Measurements from ENCODE around the gene RNF208.

Gene RNF208

GRCh38 chr9:137206602-137207001 lies 15.4 kb downstream of the RNF208 start:
- DNase-seq: no peak

- DNase-seq: peak; percentile 51
Observed at GRCh38 chr9:137205126-137206069, 16.6 kb downstream of the RNF208 start, which contains the start of the genes NDOR1 and TMEM203. NDOR1 (plus strand) TSS chr9:137205700; CDS start chr9:137205778, 78 bp downstream. TMEM203 (minus strand) TSS chr9:137205648; CDS start chr9:137205414, 234 bp downstream.

- DNase-seq: no peak
Observed at GRCh38 chr9:137204731-137205125, 17.3 kb downstream of the RNF208 start.

- DNase-seq: no peak
Observed at GRCh38 chr9:137202966-137203365, 19.1 kb downstream of the RNF208 start.

GRCh38 chr9:137201205-137201868 lies 20.7 kb downstream of the RNF208 start:
- DNase-seq: no peak

- DNase-seq: peak; percentile 97
Observed at GRCh38 chr9:137200311-137201204, 21.5 kb downstream of the RNF208 start, which contains the start of gene TPRN. TPRN (minus strand) TSS chr9:137200741; CDS start chr9:137200711, 30 bp downstream.

GRCh38 chr9:137199411-137200121 lies 22.5 kb downstream of the RNF208 start:
- DNase-seq: no peak

GRCh38 chr9:137198902-137199283 lies 23.1 kb downstream of the RNF208 start:
- no peak for DNase-seq

GRCh38 chr9:137198051-137198901 lies 23.8 kb downstream of the RNF208 start:
- no peak for DNase-seq

- no peak for DNase-seq
Observed at GRCh38 chr9:137195525-137196220, 26.4 kb downstream of the RNF208 start.

GRCh38 chr9:137194909-137195308 lies 27.1 kb downstream of the RNF208 start:
- DNase-seq: no peak

- no peak for DNase-seq
Observed at GRCh38 chr9:137194388-137194787, 27.7 kb downstream of the RNF208 start.

GRCh38 chr9:137193771-137194170 lies 28.3 kb downstream of the RNF208 start:
- no peak for DNase-seq

- DNase-seq: no peak
Observed at GRCh38 chr9:137192859-137193258, 29.2 kb downstream of the RNF208 start.

- DNase-seq: no peak
Observed at GRCh38 chr9:137192448-137192780, 29.6 kb downstream of the RNF208 start.

- no peak for DNase-seq
Observed at GRCh38 chr9:137191691-137192447, 30.2 kb downstream of the RNF208 start.

GRCh38 chr9:137191245-137191644 lies 30.8 kb downstream of the RNF208 start:
- DNase-seq: no peak

GRCh38 chr9:137190315-137190856 lies 31.7 kb downstream of the RNF208 start:
- no peak for DNase-seq

All from NCI-H1694 (cell line).